ENCODE data around the gene MYO6. TPM values are rescaled to one million over a fixed set of nuclear protein-coding genes. Genes with fewer than 3 reads are reported as not detected.

The MYO6 gene
- total and polyA plus RNA-seq, 7 donors = 0.93 to 3.7 (median 2.4) TPM

DNA sequence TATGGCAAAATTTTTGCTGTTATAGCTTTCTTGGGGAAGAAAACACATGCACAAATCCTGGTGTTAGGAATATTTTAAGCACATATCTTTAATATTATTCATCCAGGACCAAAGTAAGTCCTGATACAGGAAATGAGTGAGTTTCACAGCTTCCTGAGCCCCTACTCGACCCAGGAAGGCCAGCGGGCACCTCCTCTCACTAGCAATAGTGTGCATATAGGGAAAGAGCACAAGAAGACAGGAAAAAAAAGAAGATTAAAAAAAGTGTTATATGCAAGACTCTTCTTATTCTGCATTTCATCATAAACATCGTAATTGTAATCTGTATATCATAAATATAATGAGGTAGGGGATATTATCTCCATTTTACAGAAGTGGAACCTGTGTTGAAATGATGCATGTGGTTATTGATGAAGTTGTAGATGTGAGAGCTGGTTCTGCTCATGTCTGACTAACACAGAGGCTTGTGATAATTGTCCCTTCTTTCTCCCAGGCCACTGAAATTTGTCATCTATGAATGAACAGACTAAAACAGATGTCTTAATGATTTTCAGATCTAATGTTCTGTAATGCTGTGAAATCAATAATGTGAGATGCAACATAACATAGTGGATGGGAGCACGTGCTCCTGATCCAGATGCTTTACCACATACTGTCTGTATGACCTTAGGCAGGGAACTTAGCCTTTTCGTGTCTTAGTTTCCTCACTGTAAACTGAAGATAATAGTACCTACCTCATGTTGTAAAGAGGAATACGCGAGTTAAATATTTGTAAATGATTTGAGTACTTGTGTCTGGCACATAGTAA is 101.2 kb downstream of the MYO6 start:
- no peak overlapping the region for H3K4me3 ChIP-seq
- no peaks in the 10 kb centered on the region for H3K27me3 ChIP-seq (ENCODE audit: insufficient read depth in 3 of 3, low read length in 2 of 3)
- no peaks in the 10 kb centered on the region for H3K36me3 ChIP-seq (ENCODE audit: insufficient read depth in 1 of 2, low read depth in 1 of 2)
- intact Hi-C loops (cut with DNase I) = no loop called here
- TF ChIP-seq, protein P1, sequence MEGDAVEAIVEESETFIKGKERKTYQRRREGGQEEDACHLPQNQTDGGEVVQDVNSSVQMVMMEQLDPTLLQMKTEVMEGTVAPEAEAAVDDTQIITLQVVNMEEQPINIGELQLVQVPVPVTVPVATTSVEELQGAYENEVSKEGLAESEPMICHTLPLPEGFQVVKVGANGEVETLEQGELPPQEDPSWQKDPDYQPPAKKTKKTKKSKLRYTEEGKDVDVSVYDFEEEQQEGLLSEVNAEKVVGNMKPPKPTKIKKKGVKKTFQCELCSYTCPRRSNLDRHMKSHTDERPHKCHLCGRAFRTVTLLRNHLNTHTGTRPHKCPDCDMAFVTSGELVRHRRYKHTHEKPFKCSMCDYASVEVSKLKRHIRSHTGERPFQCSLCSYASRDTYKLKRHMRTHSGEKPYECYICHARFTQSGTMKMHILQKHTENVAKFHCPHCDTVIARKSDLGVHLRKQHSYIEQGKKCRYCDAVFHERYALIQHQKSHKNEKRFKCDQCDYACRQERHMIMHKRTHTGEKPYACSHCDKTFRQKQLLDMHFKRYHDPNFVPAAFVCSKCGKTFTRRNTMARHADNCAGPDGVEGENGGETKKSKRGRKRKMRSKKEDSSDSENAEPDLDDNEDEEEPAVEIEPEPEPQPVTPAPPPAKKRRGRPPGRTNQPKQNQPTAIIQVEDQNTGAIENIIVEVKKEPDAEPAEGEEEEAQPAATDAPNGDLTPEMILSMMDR (IDR thresholded peaks at IDR 0.05) = no peak
- DNase-seq (no peak), ATAC-seq (no peak)
- H3K9me3 ChIP-seq = no peaks in the 10 kb centered on the region
- 87 to 89% (median 88%) methylated on average over 7 of the region's 7 CpGs for WGBS, 3 donors
- H3K27ac ChIP-seq = no peak overlapping the region
- H3K4me1 ChIP-seq = no peaks in the 10 kb centered on the region

DNA sequence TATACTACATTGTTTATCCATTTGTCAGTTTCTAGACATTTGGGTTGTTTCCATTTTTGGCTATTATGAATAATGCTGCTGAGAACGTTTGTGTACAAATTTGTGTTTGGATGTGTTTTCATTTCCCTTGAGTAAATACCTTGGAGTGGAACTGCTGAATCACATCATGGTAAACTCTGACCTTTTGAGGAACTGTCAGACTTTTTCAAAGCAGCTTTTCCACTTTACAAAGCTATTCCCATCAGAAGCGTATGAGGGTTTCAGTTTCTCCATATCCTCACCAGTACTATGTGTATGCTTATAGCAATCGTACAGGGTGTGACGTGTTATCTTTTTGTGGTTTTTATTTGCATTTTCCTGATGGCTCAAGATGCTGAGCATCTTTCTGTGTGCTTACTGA is 103.7 kb downstream of the MYO6 start:
- H3K4me3 ChIP-seq = no peak overlapping the region
- 70 to 77% (median 76%) methylated on average over 4 of the region's 4 CpGs for WGBS, 3 donors
- TF ChIP-seq, protein P1 (IDR thresholded peaks at IDR 0.05) = no peak
- intact Hi-C loops (cut with DNase I) = no loop called here
- ATAC-seq (no peak), DNase-seq (no peak)
- H3K4me1 ChIP-seq = no peaks in the 10 kb centered on the region
- no peaks in the 10 kb centered on the region for H3K36me3 ChIP-seq (ENCODE audit: insufficient read depth in 1 of 2, low read depth in 1 of 2)
- no peaks in the 10 kb centered on the region for H3K27me3 ChIP-seq (ENCODE audit: insufficient read depth in 3 of 3, low read length in 2 of 3)
- no peak overlapping the region for H3K27ac ChIP-seq
- no peaks in the 10 kb centered on the region for H3K9me3 ChIP-seq

DNA sequence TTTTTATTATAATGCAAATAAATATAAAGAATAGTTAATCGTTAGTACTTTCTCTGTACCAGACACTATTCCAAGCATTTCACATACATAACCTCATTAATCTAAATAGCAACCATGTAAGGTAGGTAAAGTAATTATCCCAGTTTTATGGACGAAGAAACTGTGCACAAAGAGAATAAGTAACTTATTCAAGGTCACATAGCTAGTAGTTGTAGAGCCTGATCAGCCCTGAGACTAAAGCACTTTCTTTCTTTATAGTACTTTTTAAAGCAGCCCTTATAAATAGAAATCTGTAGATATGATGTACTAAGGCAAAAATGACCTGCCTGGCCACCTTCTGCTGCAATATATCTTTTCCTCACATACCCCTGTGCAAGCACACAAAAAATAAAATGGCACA is 104.8 kb downstream of the MYO6 start:
- ATAC-seq (no peak), DNase-seq (no peak)
- intact Hi-C loops (cut with DNase I) = no loop called here
- TF ChIP-seq, protein P1 (IDR thresholded peaks at IDR 0.05) = no peak
- Histone ChIP-seq H3K36me3 (ENCODE audit: insufficient read depth in 1 of 2, low read depth in 1 of 2) (no peaks in the 10 kb centered on the region), H3K4me3 (no peak overlapping the region), H3K9me3 (no peaks in the 10 kb centered on the region), H3K27ac (no peak overlapping the region), H3K27me3 (ENCODE audit: insufficient read depth in 3 of 3, low read length in 2 of 3) (no peaks in the 10 kb centered on the region), H3K4me1 (no peaks in the 10 kb centered on the region)
- WGBS, 3 donors = 90 to 96% (median 91%) methylated on average over 2 of the region's 2 CpGs

DNA sequence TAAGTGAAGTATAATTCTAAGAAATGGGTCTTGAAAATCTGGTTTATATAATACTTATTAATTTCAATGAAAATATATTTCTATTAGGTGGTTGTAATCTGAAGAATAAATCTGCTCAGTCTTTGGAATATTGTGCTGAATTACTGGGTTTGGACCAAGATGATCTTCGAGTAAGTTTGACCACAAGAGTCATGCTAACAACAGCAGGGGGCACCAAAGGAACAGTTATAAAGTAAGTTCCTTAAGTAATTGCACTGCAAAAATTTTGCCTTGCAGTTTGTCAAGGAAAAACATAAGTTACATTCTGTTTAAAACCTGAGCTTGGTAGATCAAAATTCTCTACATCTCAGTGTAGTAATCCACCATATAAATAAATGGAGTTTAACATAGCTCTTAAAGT is 106.0 kb downstream of the MYO6 start:
- H3K27ac ChIP-seq = no peak overlapping the region
- 9 to 14% (median 14%) methylated on average over 1 of the region's 1 CpG for WGBS, 3 donors
- DNase-seq = no peak
- intact Hi-C loops (cut with DNase I) = no loop called here
- H3K4me3 ChIP-seq = no peak overlapping the region
- TF ChIP-seq, protein P1 (IDR thresholded peaks at IDR 0.05) = peak; percentile 30
- H3K27me3 ChIP-seq (ENCODE audit: insufficient read depth in 3 of 3, low read length in 2 of 3) = no peaks in the 10 kb centered on the region
- H3K9me3 ChIP-seq = no peaks in the 10 kb centered on the region
- no peak for ATAC-seq
- peaks cover 0 to 2% of the 10 kb centered on the region in 2 donors for H3K36me3 ChIP-seq (ENCODE audit: insufficient read depth in 1 of 2, low read depth in 1 of 2)
- no peaks in the 10 kb centered on the region for H3K4me1 ChIP-seq

DNA sequence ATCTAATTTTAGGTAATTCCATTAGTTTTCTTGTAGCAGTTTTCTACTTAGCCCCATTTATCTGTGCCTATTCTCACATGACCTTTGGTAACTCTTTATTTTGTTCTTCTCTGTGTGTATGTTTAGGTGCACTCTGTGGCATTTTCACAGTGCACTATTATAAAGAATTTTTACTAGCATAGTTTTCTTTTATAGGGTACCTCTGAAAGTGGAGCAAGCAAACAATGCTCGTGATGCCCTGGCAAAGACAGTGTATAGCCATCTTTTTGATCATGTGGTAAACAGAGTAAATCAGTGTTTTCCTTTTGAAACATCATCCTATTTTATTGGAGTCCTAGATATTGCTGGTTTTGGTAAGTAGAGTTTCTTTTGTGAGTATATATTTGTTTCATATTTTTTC is 107.9 kb downstream of the MYO6 start:
- H3K36me3 ChIP-seq (ENCODE audit: insufficient read depth in 1 of 2, low read depth in 1 of 2) = peaks cover 0 to 5% of the 10 kb centered on the region in 2 donors
- no peak overlapping the region for H3K27ac ChIP-seq
- no peaks in the 10 kb centered on the region for H3K4me1 ChIP-seq
- no peaks in the 10 kb centered on the region for H3K27me3 ChIP-seq (ENCODE audit: insufficient read depth in 3 of 3, low read length in 2 of 3)
- TF ChIP-seq, protein P1 (IDR thresholded peaks at IDR 0.05) = no peak
- no peaks in the 10 kb centered on the region for H3K9me3 ChIP-seq
- DNase-seq (no peak), ATAC-seq (no peak)
- WGBS, 3 donors = 81 to 92% (median 83%) methylated on average over 1 of the region's 1 CpG
- no peak overlapping the region for H3K4me3 ChIP-seq
- intact Hi-C loops (cut with DNase I) = no loop called here
